Measurements from ENCODE around the gene SLC19A1. TPM values are rescaled to one million over a fixed set of nuclear protein-coding genes. Genes with fewer than 3 reads are reported as not detected.

SLC19A1 gene
- total RNA-seq, 2 donors from 2014 or later, result 12.2 to 15.5 TPM

DNA sequence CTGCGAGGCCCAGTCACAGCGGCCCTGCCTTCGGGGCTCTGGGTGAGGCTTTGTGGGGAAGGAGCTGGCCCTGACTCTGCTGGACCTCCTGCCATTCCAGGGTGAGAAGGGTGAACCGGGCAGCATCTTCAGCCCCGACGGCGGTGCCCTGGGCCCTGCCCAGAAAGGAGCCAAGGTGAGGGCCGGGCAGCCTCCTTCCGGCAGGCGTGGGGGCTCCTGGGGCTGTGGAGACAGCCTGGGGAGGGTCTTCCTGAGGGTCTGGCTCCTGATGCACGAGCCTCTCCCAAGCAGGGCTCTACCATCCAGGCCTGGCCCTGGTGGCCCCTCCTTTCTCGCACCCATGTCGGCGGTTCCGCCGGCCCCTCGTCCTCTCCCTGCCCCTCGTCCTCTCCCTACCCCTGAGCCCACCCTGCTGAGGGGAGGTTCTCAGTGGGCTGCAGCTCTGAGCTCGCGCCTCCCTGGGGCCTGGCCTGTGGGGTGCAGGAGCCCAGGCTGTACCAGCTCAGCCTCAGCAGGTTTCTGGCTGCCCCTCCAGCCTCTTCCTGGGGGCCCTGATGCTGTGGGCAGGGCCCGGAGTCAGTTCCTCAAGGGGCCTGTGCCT lies 48.7 kb downstream of the SLC19A1 start:
- Histone ChIP-seq H3K9me3 (no peaks in the 10 kb centered on the region), H3K27ac (no peak overlapping the region), H3K4me1 (replicated peaks) (no peaks in the 10 kb centered on the region), H3K27me3 (replicated peaks; ENCODE audit: insufficient read depth) (no peaks in the 10 kb centered on the region), H3K4me3 (no peak overlapping the region), H3K36me3 (no peaks in the 10 kb centered on the region)
- intact Hi-C loops (cut with DNase I), result no loop called here
- 95% methylated on average over 20 of the region's 21 CpGs for WGBS
- no peak for DNase-seq (ENCODE audit: low spot score)
- TF ChIP-seq POLR2AphosphoS5 (IDR thresholded peaks at IDR 0.05), result no peak
- TF ChIP-seq, protein P1, sequence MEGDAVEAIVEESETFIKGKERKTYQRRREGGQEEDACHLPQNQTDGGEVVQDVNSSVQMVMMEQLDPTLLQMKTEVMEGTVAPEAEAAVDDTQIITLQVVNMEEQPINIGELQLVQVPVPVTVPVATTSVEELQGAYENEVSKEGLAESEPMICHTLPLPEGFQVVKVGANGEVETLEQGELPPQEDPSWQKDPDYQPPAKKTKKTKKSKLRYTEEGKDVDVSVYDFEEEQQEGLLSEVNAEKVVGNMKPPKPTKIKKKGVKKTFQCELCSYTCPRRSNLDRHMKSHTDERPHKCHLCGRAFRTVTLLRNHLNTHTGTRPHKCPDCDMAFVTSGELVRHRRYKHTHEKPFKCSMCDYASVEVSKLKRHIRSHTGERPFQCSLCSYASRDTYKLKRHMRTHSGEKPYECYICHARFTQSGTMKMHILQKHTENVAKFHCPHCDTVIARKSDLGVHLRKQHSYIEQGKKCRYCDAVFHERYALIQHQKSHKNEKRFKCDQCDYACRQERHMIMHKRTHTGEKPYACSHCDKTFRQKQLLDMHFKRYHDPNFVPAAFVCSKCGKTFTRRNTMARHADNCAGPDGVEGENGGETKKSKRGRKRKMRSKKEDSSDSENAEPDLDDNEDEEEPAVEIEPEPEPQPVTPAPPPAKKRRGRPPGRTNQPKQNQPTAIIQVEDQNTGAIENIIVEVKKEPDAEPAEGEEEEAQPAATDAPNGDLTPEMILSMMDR (IDR thresholded peaks at IDR 0.05), result no peak
- TF ChIP-seq POLR2A (IDR thresholded peaks at IDR 0.05), result no peak

DNA sequence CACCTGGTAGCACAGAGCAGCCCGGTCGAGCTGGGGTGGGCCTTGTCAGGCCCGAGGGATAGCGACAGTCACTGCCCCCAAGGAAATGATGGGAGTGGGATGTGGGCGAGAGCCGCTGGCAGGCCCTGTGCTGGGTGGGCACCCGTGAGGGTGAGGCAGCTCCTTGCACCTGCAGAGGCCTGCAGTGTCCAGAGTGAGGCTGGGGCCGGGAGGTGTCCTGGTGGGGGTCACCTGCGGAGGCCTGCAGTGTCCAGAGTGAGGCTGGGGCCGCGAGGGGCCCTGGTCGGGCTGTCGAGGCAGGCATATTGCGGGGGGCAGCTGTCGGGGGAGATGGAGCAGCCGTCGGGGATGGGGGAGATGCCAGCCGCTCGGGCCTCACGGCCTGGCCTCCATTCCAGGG lies 49.5 kb downstream of the SLC19A1 start:
- Histone ChIP-seq H3K9me3 (no peaks in the 10 kb centered on the region), H3K27ac (no peak overlapping the region), H3K27me3 (replicated peaks; ENCODE audit: insufficient read depth) (no peaks in the 10 kb centered on the region), H3K4me1 (replicated peaks) (no peaks in the 10 kb centered on the region), H3K36me3 (no peaks in the 10 kb centered on the region), H3K4me3 (no peak overlapping the region)
- 92% methylated on average over 20 of the region's 20 CpGs for WGBS
- intact Hi-C loops (cut with DNase I), result no loop called here
- DNase-seq (ENCODE audit: low spot score), result no peak
- TF ChIP-seq, protein P1 (IDR thresholded peaks at IDR 0.05), result no peak
- no peak for TF ChIP-seq POLR2A (IDR thresholded peaks at IDR 0.05)

DNA sequence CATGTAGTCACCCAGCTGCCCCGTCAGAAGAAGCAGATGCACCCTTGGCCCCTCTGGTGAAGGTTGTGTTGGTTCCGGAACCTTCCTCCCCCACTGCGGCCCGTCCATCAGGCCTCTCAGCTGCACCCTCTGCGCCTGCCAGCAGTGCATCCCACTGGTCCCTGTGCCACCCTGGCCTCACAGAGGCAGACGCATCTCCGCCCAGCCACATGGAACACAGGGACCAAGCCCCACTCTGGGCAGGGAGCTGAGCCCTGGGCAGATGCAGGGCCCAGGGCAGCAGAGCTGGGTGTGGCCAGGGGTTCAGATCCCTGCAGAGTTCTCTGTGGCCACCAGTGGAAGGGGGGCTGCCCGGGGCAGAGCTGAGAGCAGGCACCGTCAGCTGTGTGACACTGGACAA lies 50.6 kb downstream of the SLC19A1 start:
- H3K9me3 ChIP-seq, result no peaks in the 10 kb centered on the region
- no peak for DNase-seq (ENCODE audit: low spot score)
- intact Hi-C loops (cut with DNase I), result no loop called here
- H3K36me3 ChIP-seq, result no peaks in the 10 kb centered on the region
- TF ChIP-seq POLR2AphosphoS5 (IDR thresholded peaks at IDR 0.05), result no peak
- no peak for TF ChIP-seq POLR2A (IDR thresholded peaks at IDR 0.05)
- TF ChIP-seq, protein P1 (IDR thresholded peaks at IDR 0.05), result no peak
- 90% methylated on average over 9 of the region's 9 CpGs for WGBS
- H3K27me3 ChIP-seq (replicated peaks; ENCODE audit: insufficient read depth), result no peaks in the 10 kb centered on the region
- no peaks in the 10 kb centered on the region for H3K4me1 ChIP-seq (replicated peaks)
- H3K27ac ChIP-seq, result no peak overlapping the region
- no peak overlapping the region for H3K4me3 ChIP-seq

DNA sequence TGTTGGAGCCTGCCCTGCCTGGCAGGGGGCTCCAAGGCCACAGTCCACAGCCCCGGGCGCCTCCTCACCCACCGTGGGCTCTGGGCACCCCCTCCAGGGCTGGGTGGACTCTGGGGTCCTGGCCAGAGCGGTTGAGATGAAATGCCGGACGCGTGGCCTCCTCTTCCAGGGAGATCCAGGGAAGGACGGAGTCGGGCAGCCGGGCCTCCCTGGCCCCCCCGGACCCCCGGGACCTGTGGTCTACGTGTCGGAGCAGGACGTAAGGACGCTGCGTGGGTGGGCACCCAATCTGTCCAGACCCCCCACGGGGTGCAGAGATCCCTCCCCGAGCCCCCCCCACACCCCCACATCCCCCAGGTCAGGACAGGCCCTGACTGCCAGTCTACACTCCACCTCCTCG lies 51.2 kb downstream of the SLC19A1 start:
- intact Hi-C loops (cut with DNase I), result no loop called here
- no peaks in the 10 kb centered on the region for H3K36me3 ChIP-seq

More for the DNA sequence above, 51.2 kb downstream of the SLC19A1 start:
- H3K27ac ChIP-seq, result no peak overlapping the region
- DNase-seq (ENCODE audit: low spot score), result no peak
- no peaks in the 10 kb centered on the region for H3K27me3 ChIP-seq (replicated peaks; ENCODE audit: insufficient read depth)
- WGBS, result 95% methylated on average over 18 of the region's 20 CpGs
- H3K9me3 ChIP-seq, result no peaks in the 10 kb centered on the region
- no peak overlapping the region for H3K4me3 ChIP-seq
- no peaks in the 10 kb centered on the region for H3K4me1 ChIP-seq (replicated peaks)
- TF ChIP-seq POLR2AphosphoS5 (IDR thresholded peaks at IDR 0.05) (no peak), POLR2A (IDR thresholded peaks at IDR 0.05) (no peak)
- TF ChIP-seq, protein P1 (IDR thresholded peaks at IDR 0.05), result no peak

Measured in prostate gland (tissue), 2 donors.